Measurements from ENCODE around the gene CELA3B. TPM values are rescaled to one million over a fixed set of nuclear protein-coding genes. Genes with fewer than 3 reads are reported as not detected.
A peak's percentile ranks its signal among the peaks of the same experiment; 100 is the strongest.
"Not testable (repeated sequence)": the region's sequence is repeated elsewhere in the genome, so short reads cannot be mapped to it uniquely, and the experiment has no call there.

CELA3B gene, protein sequence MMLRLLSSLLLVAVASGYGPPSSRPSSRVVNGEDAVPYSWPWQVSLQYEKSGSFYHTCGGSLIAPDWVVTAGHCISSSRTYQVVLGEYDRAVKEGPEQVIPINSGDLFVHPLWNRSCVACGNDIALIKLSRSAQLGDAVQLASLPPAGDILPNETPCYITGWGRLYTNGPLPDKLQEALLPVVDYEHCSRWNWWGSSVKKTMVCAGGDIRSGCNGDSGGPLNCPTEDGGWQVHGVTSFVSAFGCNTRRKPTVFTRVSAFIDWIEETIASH
- total RNA-seq (2014; rRNA removed; shearing (Covaris generic)): not detected in 2 replicates

DNA sequence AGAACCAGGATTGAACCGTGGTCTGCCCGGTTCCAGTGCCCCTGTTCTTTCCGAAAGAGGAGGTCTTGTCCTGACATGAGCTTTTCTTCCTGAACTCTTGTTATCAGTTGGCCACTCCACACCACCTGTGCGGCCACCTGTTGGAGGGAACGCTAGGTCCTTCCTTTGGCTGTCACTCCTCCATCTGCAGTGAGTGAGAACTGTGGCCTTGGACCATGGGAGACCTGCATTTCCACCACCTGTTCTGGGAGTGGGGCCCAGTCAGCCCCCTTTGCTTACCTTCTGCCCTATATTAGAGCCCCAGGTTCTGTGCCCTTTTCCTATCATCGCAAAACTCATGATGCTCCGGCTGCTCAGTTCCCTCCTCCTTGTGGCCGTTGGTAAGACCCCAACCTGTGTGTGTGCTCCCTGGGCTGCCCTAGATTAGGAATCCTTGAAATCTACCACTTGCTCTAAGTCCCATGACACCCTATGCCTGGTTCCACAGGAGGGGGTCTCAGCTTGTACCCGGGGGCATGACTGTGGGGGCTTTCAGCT is at the start of gene CELA3B:
Gene CELA3B (plus strand): TSS at position 320 of the 537 bp plus-strand sequence. CDS start 18 bp downstream, at position 338.
- H3K27ac ChIP-seq; H3K4me3 ChIP-seq; H3K9me3 ChIP-seq (replicated peaks); DNase-seq; H3K36me3 ChIP-seq; H3K27me3 ChIP-seq: not testable (repeated sequence)
- peaks cover 18% of the 10 kb centered on the region for H3K4me1 ChIP-seq

DNA sequence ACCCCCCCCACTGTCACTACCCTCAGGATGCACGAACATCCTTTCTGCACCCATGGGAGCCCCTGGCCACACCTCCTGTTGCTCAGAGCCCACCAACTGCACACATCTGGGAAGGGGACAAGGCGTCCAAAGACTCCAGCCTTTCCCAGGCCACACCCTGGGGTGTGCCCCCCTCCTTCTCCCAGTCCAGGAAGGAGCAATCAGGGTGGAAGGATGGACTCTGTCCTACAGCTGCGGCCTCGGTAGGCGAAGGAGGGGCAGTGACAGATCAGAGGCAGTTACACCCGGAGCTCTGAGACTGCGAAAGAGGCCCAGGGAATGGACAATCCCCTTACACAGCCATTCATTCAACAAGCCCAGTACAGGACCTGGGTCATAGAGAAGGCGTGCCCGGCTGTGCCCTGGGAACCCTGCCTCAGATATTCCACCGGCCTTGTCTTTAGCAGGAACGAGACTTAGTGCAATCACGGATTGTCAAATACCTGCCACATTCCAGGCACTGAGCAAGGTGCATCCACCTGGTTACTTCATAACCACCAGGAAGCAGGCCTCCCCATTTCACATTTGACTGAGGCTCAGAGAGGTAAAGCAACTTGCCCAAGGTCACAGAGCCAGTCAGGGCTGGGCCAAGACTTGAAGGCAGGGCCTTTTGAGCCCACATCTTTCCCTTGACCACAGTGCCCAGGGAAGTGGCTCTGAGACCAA is 49.1 kb upstream of the CELA3B start:
- H3K36me3 ChIP-seq: peaks cover 53% of the 10 kb centered on the region

GRCh38 chr1:21930080-21930571 is 46.7 kb upstream of the CELA3B start:
- no peak for DNase-seq
- H3K27me3 ChIP-seq: no peaks in the 10 kb centered on the region
- H3K27ac ChIP-seq: no peak overlapping the region
- peaks cover 55% of the 10 kb centered on the region for H3K4me1 ChIP-seq
- peaks cover 50% of the 10 kb centered on the region for H3K36me3 ChIP-seq
- H3K9me3 ChIP-seq (replicated peaks): no peaks in the 10 kb centered on the region
- H3K4me3 ChIP-seq: no peak overlapping the region

More for the DNA sequence above, 49.1 kb upstream of the CELA3B start:
- Histone ChIP-seq H3K27ac (no peak overlapping the region), H3K4me3 (no peak overlapping the region), H3K4me1 (peaks cover 46% of the 10 kb centered on the region), H3K9me3 (replicated peaks) (no peaks in the 10 kb centered on the region), H3K27me3 (no peaks in the 10 kb centered on the region)
- no peak for DNase-seq

GRCh38 chr1:21930629-21931170 is 46.1 kb upstream of the CELA3B start:
- peaks cover 60% of the 10 kb centered on the region for H3K4me1 ChIP-seq
- H3K36me3 ChIP-seq: peaks cover 52% of the 10 kb centered on the region
- no peak overlapping the region for H3K4me3 ChIP-seq
- no peaks in the 10 kb centered on the region for H3K27me3 ChIP-seq
- H3K9me3 ChIP-seq (replicated peaks): no peaks in the 10 kb centered on the region
- H3K27ac ChIP-seq: peak overlapping the region; percentile 59
- no peak for DNase-seq

DNA sequence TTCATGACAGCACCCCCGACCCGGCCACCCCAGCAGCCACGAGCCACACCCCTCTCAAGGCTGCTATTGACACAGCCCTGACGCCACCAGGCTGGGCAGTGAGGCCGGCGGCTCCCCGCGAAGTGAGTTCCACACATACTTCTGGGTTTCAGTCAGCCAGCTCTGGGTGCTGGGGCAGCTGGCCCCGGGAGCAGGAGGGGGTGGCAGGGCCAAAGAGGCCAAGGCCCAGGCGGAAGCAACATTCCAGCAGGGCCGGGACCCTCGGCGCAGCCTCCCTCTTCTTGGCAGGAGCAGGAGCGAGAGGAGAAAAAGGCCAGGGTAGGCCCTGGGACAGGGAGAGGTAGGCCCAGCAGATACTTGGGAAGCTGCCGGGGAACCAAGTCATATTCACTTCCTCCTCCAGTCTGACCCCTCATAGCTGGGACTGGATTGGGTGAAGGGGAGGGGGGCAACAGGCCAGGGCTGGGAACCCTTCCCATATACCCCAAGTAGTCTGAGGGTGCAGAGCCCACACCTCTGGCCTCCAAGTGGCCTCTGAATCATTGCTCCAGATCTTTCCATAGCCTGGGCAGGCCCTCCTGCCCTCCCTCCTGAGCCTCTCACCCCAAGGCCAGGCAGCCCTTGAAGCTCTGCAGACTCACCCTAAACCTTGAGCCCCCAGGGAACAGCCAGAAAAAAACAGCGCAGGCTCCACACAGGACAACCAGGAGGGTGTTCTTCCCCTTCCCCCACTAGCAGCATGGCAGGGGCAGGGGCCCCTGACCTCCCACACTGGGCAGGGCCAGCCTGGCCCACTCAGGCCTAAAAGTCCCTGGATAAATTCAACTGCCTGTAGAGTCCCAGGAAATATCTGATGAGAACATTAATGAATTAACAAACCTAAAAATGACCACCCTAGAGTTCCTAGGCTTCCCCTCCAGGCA is 45.4 kb upstream of the CELA3B start:
- DNase-seq: peak; percentile 77 to 88

GRCh38 chr1:21932127-21932526 is 44.7 kb upstream of the CELA3B start:
- Histone ChIP-seq H3K4me1 (peaks cover 60% of the 10 kb centered on the region), H3K36me3 (peaks cover 46% of the 10 kb centered on the region), H3K4me3 (no peak overlapping the region), H3K9me3 (replicated peaks) (no peaks in the 10 kb centered on the region), H3K27me3 (no peaks in the 10 kb centered on the region), H3K27ac (peak overlapping the region; percentile 59; the same call in 1 of the 2 replicates)
- no peak for DNase-seq

More for the DNA sequence above, 45.4 kb upstream of the CELA3B start:
- Histone ChIP-seq H3K27me3 (no peaks in the 10 kb centered on the region), H3K36me3 (peaks cover 48% of the 10 kb centered on the region), H3K27ac (peak overlapping the region; percentile 59), H3K9me3 (replicated peaks) (no peaks in the 10 kb centered on the region), H3K4me3 (no peak overlapping the region), H3K4me1 (peaks cover 60% of the 10 kb centered on the region)

DNA sequence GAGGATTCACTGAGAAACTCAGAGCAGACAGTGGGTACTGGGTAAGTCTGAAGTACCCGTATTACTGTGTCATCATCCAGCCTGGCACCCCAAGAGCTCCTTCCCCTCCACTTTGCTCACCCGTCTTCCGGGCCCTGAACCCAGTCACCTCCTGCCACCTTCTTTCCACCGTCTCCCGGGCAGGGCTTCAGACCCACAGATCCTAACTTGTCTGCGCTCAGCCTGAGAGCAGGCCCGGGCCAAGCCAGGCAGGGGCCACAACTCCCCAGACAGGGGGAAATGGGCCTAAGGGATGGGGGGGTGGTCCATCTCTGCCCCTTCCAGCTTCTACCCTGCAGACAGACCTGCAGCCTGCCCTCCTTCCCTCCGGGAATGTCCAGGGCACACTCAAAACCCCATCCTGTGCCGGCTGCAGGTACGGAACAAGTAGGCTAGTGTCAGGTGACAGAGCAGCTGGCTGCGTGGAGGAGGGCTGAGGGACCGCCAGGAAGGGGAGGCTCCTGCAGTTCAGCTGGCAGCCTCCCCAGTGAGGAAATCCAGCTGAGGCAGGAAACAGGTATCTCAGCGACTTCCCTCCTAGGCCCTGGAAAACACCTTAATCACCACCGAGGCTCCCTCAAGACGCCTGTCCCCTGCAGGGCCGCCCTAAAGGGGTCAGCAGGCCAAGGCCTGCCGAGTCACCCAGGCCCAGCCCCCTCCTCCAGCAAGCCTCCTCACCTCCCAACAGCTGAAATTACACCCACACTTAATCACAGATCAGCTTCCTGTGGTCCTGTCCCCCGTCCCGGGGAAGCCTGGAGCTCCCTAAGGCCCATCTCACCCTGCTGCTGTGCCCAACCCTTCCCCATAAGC is 43.2 kb upstream of the CELA3B start:
- H3K27ac ChIP-seq: peak overlapping the region; percentile 22
- peak; percentile 70 to 75 for DNase-seq

DNA sequence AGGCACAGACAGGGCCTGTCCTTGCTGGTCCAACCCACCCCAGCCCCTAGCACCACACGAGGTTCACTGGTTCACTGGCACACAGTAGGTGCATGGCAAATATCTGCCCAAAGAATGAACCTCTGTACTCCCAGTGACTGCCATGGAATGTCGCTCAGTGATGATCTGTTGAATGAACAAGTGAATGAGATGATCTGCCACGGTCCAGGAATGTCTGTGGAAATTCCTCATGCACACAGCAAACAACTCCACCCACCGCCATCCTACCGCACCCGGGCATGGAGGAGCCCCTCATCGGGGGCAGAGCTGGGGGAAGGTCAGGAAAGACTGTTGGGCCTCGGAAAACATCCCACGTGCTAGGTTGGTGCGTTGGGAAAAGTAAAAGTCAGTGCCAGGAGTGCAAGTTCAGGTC is 41.4 kb upstream of the CELA3B start:
- H3K27me3 ChIP-seq: no peaks in the 10 kb centered on the region
- peaks cover 18% of the 10 kb centered on the region for H3K36me3 ChIP-seq
- peak overlapping the region; percentile 92 for H3K4me3 ChIP-seq
- H3K27ac ChIP-seq: peak overlapping the region; percentile 73; the same call in 1 of the 2 replicates
- no peaks in the 10 kb centered on the region for H3K9me3 ChIP-seq (replicated peaks)
- H3K4me1 ChIP-seq: peaks cover 72% of the 10 kb centered on the region
- DNase-seq: no peak

More for the DNA sequence above, 43.2 kb upstream of the CELA3B start:
- H3K27me3 ChIP-seq: no peaks in the 10 kb centered on the region
- H3K4me1 ChIP-seq: peaks cover 62% of the 10 kb centered on the region
- peaks cover 34% of the 10 kb centered on the region for H3K36me3 ChIP-seq
- H3K4me3 ChIP-seq: peak overlapping the region; percentile 23
- H3K9me3 ChIP-seq (replicated peaks): no peaks in the 10 kb centered on the region

DNA sequence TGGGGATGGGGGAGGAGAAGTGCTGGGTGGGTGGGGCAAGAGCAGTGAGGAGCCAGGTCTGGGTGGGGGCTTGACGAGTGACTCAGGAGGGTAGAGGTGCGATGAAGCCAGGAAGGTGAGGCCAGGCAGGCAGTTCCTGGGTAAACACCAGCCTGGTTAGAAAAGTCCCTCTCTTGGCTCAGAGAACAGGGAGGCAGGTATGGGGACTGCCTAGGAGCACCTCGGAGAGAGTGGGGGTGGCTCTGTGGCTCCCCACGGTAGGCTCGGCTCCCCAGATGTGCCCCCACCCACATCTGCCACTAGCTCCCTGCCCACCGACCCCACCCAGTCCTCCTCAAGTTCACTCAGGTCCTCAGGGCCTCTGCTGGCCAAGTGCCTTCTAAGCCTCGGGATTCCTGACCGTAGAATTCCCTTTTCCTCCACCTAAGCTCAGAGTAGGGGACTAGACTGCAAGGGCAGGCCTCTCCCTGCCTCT is 40.9 kb upstream of the CELA3B start:
- Histone ChIP-seq H3K27me3 (no peaks in the 10 kb centered on the region), H3K9me3 (replicated peaks) (no peaks in the 10 kb centered on the region), H3K4me3 (peak overlapping the region; percentile 92), H3K27ac (peak overlapping the region; percentile 73), H3K36me3 (peaks cover 15% of the 10 kb centered on the region; the same call in 1 of the 2 replicates), H3K4me1 (peaks cover 72% of the 10 kb centered on the region)
- DNase-seq: no peak

DNA sequence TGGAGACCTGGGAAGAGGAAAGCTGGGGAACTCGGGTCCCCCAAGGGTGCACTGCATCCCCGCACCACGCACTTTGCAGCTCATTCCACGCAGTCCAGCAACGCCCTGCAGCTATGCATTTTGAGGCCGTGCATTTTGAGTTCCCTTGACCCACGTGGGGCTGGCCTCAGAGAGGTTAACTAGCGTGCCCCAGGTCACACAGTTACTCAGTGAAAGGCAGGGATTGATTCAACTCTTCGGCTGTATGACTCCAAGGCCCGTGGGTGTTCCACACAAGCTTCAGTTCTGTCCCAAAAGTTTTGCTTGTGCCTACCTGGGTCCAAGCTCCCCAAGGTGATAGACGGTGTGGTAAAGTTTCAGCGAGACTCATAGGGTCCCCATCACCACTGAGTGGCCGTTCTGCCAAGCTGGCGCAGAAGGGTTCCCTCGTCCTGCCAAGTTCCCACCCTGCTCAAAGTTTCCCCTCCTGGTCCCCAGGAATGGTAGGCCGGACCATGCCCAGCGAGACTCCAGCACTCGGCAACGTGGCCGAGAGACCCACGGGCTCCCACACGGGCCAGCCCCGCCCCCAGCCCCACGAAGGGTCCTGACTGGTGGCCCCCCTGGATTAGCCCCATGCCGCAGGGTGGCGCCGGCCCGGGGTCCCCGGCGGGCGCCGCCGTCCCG is 40.3 kb upstream of the CELA3B start:
- peak overlapping the region; percentile 73 for H3K27ac ChIP-seq
- peaks cover 70% of the 10 kb centered on the region for H3K4me1 ChIP-seq

DNA sequence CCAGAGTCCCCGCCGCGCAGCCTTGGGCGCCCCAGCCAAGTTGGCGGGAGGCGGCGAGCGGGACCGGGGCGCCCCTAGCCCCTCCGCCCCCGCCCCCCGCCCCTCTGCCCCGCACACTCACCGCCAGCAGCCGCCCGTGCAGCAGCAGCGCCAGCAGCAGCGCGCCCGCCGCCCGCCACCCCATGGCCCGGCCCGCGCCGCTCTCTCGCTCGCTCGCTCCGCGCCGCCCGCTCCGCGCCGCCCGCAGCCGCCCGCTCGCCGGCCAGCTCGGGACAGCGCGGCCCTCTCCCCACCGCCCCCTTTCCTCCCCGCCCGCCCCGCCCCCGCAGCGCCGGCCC is 39.8 kb upstream of the CELA3B start, which contains the start of gene HSPG2:
Gene HSPG2 (minus strand): TSS at position 277 of the 338 bp plus-strand sequence. CDS start 93 bp downstream, at position 184.
- H3K4me3 ChIP-seq: peak within 1 kb of the TSS; percentile 92
- H3K27me3 ChIP-seq: no peaks in the 10 kb centered on the region
- no peaks in the 10 kb centered on the region for H3K9me3 ChIP-seq (replicated peaks)
- no peak for DNase-seq
- peaks cover 15% of the 10 kb centered on the region; the same call in 1 of the 2 replicates for H3K36me3 ChIP-seq
- peaks cover 68% of the 10 kb centered on the region for H3K4me1 ChIP-seq
- peak within 1 kb of the TSS; percentile 97 for H3K27ac ChIP-seq

More for the DNA sequence above, 40.3 kb upstream of the CELA3B start:
- peak in 1 of 2 experiments; percentile 55 for DNase-seq
- H3K9me3 ChIP-seq (replicated peaks): no peaks in the 10 kb centered on the region
- peak overlapping the region; percentile 92 for H3K4me3 ChIP-seq
- peaks cover 15% of the 10 kb centered on the region; the same call in 1 of the 2 replicates for H3K36me3 ChIP-seq
- H3K27me3 ChIP-seq: no peaks in the 10 kb centered on the region

DNA sequence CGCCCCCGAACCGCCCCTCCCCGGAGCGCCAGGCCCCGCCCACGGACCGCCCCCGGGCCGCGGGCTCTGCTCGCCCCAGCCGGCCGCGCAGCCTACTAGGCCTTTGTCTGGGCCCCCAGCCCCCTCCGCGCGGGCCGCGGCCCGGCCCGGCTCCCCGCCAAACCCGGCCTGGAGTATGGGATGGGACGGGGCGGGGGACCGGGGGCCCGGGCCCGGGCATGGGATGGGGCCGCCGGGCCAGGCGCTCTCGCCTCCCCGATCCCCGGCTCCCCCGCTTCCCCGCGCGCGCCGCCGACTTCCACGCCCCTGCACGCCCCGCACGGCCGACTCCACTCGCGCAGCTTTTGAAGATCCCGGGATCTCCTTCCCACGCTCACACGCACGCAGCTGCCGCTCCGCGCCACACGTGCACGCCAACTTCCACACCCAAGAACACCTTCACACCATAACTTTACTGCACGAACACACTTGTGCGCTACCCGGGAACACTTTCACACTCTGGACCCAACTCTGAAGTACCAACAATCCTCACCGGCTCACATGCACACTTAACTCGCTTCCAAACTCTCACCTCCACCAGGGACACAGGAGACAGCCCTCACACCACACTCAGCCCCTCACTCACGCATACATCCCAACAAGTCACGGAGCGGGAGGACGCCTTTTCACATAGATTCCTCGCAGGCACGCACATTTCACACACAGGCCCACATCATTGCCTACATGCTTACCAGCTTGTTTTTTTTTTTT is 39.3 kb upstream of the CELA3B start:
- H3K4me3 ChIP-seq: peak overlapping the region; percentile 49
- peaks cover 11% of the 10 kb centered on the region; the same call in 1 of the 2 replicates for H3K36me3 ChIP-seq
- H3K9me3 ChIP-seq (replicated peaks): no peaks in the 10 kb centered on the region
- peak; percentile 94 to 97 for DNase-seq
- peaks cover 68% of the 10 kb centered on the region for H3K4me1 ChIP-seq
- no peaks in the 10 kb centered on the region for H3K27me3 ChIP-seq
- peak overlapping the region; percentile 97 for H3K27ac ChIP-seq
